ENCODE data around the gene NLRP14.

The NLRP14 gene

DNA sequence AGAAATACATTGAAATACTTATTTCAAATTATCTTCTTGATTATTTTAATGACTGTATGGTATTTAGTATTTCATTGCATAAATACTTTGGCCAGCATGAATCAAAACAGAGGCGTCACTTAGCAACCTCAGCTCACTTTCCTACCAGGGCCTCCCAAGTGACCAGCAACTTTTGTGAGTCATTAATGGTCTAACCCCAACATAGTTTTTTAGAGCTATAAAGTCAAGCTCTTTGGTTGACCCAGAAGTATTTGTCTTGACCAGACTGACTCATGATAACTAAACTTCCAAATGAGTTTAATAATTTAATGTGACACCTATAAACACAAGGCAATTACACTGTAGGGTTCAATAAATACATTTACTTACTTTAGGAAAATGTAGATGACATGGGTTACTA, 40.6 kb downstream of the NLRP14 start:
- DNase-seq: no peak

DNA sequence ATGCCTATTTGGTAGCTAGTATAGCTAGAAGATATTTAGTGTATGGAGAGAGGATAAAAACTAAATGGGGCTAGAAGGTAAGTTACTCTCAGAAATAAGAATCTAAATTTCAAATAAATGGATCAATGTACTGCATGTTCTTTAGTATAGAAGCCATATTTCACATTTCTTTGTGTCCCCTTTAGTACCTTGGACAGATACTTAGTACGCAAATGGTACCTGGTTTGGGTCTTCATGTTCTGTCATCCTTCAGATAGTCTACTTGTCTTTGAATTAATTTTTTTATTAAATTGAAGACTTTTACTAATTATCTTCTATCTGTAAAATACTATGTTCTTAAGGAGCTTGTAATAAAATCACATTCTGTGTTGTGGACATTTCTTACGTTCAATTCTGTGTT, 42.3 kb downstream of the NLRP14 start:
- no peak for DNase-seq

DNA sequence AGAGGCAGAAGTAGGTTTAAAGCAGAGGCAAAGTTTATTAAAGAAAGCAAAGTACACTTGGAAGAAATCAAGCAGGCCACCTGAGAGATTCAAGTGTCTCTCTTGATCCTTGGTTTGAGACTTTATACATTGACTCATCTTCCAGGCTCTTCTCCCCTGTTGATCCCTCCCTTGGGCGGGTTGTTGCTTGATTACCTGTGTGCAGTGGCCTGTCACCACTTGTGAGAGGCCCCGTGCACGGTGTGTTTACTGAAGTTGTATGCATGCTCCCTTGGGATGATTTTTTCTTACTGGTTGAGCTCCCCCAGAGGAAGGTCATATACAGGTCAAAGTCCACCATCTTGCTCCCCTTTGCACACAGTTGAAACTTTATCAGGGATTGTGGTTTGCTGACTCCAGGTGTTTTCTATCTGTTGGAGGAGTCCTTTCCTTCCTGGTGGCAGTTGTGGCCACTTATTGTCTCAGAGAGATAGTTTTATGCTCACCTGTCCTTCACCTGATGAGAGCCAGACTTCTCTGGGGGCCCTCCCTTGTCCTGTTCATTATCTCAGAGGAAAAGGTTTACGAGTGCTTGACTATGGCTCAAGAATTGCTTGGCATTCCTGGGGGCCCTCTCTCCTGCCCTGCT, 52.2 kb downstream of the NLRP14 start:
- no peak for DNase-seq

GRCh38 chr11:7077101-7077500, 56.8 kb downstream of the NLRP14 start:
- no peak for DNase-seq

DNA sequence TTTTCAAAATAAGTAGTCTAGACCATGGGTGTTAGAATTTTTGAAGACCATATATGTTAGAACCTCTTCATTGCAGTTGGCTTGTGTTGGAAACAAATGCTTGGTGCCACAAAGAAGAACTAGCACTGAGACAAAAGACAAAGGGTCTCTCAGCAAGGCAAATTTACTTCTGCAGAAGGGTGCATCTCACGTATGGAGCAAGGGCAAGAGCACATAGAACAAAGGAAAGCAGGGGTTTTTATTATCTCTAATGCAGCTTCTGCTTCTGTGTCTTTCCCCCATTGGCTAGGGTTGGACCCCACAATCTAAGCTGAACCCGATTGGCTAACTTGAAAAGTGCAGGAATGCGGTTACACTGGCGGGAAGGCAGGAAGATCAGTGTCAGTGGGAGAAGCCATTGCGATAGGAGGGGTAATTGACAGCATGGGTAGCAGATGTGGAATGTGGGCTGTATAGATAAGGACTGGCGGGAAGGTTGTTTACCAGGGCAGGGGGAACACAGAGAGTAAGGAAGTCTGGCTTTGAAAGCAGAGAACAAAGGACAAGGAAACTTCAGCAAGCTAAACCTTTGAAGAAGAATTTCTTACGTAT, 59.4 kb downstream of the NLRP14 start:
- no peak for DNase-seq

DNA sequence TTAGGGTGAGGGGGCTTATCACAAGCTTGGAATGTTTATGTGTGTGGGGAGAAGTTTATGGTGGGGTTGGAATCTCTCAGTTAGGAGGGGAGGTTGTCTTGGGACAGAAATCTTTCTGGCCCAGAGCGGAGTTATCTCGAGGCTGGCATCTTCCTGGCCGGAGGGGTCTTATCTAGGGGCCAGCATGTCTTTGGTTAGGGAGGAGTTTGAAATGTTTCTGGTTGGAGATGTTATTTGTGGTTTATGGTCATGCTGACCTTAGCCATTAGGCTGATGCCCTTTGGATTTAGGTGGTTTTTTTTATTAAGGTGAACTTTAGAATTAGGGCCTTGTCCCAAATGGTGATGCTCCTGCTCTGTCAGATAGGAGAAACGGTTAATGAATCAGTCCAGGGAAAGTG, 60.6 kb downstream of the NLRP14 start:
- DNase-seq: no peak

GRCh38 chr11:7081441-7081840, 61.2 kb downstream of the NLRP14 start:
- no peak for DNase-seq

DNA sequence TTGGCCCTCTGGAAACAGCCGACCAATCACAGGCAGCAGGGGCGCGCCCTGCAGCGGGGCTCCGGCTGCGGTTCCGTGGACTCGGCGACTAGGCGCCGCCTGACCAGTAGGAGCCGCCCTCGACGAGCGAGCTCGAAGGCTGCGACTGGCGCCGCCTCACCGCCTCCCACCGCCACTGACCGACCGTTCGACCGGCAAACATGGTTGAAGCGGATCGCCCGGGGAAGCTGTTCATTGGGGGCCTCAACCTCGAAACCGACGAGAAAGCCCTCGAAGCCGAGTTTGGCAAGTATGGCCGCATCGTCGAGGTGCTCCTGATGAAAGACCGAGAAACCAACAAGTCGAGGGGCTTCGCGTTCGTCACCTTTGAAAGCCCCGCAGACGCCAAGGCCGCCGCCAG, 68.6 kb downstream of the NLRP14 start, which contains the start of gene RBMXL2:
Gene RBMXL2 (plus strand): TSS at position 78 of the 400 bp plus-strand sequence. CDS start 123 bp downstream, at position 201.
- no peak for DNase-seq

GRCh38 chr11:7089328-7090251, 69.3 kb downstream of the NLRP14 start:
- DNase-seq: no peak

DNA sequence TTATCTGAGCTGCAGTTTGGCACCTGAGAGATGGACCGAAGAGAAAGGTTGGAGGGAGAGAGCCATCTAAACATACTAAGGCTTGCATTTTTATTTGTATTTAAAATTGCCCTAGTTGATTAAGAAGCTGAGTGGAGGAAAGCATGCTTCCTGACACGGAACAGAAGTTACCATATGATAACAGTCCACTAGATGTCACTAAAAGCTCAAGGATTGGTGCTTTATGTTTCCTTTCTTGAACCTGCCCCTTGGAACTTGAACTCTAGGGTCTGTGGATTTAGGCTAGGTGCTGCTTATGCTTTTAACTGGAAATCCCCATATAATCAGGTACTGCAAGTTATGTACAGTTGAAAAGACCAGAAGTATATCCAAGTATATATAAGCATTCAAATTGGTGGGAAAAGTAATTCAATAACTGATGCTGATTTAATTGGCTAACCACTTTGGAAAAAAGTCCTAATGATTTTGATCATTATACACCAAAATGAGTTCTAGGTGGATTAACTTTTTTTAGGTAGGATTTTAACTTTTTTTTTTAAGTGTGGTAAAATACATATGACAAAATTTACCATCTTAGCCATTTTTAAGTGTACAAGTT, 78.1 kb downstream of the NLRP14 start:
- peak; percentile 9 for DNase-seq

DNA sequence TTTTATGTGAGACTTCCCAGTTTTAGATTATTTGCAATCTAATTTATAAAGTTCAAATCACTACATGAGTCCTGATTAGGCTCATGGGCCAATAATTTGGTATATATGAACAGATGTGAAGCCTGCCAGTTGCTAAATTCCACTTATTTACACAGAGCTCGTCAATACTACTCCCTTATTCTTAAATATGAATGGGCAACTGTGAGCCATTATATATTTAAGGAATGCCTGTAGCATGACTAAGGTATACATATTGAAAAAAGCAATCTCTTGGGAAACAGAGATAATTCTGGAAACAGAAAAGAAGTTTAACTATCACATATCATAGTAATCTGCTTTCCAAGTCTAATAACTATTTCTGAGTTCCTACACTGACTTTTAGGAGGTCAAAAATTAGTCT, 95.5 kb downstream of the NLRP14 start:
- no peak for DNase-seq

GRCh38 chr11:7116370-7116769, 96.1 kb downstream of the NLRP14 start:
- no peak for DNase-seq
